GM12874 (cell line): ENCODE data around the gene CLEC4A.

ENCODE experiments used
- CTCF ChIP-seq: IDR thresholded peaks from 2 replicates; pipeline ENCODE4 v1.5.1; 2011; ENCODE audit warnings: low read depth, mild to moderate bottlenecking, control low read depth, low read length, moderate library complexity; ENCODE audit not compliant: insufficient read depth

Gene CLEC4A

GRCh38 chr12:8123124-8123912 lies at the start of gene CLEC4A:
TSS of gene CLEC4A (plus strand) at chr12:8123617. CDS start at chr12:8123879, 262 bp downstream.
- no peak for TF ChIP-seq CTCF

DNA sequence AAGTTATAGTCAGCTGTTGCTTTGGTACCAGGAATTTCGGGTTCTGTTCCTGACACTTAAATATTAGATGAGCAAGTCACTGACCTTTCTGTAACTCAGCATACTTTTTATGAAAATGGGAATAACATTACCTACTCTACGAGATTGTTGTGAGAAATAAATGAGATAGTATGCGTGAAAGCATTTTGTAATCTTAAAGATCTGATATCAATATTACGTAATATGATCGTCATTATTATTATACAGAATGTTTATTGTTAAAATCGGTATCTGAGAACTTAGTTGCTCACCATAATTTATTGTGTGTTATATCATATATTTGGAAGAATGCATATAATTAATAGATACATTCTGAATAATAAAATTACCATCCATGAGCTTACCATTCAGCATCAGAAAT lies 47.5 kb upstream of the CLEC4A start:
- no peak for TF ChIP-seq CTCF

DNA sequence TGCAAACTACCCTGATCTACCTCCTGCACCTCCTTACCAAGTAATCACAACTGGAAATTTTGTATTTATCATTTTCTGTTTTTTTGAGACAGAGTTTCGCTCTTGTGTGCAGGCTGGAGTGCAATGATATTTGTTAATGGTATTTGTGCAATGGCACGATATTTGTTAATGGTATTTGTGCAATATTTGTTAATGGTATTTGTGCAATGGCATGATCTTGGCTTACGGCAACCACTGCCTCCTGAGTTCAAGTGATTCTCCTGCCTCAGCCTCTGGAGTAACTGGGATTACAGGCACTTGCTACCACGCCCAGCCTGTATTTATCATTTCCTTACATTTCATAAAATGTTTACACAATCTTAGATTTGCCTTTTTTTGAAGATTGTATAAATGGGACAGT lies 47.1 kb upstream of the CLEC4A start:
- TF ChIP-seq CTCF: no peak

- TF ChIP-seq CTCF: no peak
Measured at GRCh38 chr12:8077207-8077606, 46.2 kb upstream of the CLEC4A start.

DNA sequence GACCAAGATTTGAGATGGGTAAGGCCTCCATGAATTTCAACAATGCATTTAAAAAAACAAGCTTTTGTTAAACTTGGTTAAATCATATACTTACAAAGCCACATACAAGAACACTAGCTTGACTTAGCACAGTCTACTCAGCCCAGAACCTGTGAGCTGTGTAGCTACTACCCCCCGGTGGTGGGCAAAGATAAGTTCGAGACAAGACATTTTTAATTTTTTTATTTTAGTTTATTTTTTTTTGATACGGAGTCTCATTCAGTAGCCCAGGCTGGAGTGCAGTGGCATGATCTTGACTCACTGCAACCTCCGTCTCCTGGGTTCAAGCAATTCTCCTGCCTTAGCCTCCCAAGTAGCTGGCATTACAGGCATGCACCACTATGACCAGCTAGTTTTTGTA lies 45.0 kb upstream of the CLEC4A start:
- TF ChIP-seq CTCF: peak; percentile 19; the same call in 1 of the 2 replicates

- TF ChIP-seq CTCF: no peak
Measured at GRCh38 chr12:8078916-8079315, 44.5 kb upstream of the CLEC4A start.

DNA sequence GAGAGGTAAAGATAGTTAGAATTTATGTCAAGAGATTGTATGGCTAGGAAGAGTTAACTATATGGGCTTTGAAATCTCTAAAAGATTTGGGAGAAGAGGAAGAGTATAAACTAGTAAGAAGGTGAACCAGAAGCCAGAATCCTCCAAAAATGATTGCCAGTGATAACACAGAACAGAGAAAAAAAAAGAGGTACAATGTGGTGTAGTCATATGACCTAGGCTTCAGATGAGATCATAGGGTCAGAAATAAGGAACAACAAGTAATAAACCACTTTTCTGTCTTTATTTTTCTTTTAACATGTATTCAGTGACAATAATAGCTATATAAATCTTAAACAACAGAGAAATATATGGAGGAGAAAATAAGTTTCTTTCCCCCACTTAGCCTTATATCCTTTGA lies 43.3 kb upstream of the CLEC4A start:
- TF ChIP-seq CTCF: no peak
